ENCODE measurements around the gene TTLL11.

DNA sequence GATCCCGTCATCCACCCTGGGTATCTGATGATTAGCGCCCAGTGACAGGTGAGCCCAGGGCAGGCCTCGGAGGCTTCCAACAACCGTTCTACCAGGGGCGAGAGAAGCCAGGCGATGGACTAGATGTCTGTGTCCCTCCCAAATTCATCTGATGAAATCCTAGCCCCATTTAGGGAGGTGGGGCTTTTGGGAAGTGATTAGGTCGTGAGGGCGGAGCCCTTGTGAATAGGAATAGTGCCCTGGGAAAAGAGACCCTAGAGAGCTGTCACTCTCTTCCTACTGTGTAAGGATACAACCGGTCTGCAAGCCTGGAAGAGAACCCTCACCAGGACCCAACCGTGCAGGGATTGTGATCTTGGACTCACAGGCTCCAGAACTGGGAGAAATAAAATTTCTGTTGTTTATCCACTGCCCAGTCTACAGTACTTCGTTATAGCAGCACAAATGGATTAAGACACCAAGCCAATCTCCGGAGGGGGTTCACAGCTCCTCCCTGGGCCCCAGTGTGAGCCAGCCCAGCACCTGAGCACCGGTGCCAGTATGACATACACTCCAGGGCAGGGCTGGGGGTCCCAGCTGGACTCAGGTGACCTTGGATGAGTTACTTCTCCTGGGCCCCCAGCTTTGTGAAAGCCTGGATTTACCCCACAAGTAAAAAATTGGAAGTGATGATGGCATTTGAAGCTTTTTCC lies 279.4 kb downstream of the TTLL11 start:
- TF ChIP-seq, protein P1, sequence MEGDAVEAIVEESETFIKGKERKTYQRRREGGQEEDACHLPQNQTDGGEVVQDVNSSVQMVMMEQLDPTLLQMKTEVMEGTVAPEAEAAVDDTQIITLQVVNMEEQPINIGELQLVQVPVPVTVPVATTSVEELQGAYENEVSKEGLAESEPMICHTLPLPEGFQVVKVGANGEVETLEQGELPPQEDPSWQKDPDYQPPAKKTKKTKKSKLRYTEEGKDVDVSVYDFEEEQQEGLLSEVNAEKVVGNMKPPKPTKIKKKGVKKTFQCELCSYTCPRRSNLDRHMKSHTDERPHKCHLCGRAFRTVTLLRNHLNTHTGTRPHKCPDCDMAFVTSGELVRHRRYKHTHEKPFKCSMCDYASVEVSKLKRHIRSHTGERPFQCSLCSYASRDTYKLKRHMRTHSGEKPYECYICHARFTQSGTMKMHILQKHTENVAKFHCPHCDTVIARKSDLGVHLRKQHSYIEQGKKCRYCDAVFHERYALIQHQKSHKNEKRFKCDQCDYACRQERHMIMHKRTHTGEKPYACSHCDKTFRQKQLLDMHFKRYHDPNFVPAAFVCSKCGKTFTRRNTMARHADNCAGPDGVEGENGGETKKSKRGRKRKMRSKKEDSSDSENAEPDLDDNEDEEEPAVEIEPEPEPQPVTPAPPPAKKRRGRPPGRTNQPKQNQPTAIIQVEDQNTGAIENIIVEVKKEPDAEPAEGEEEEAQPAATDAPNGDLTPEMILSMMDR (IDR thresholded peaks at IDR 0.05 in 4 of 5, conservative IDR thresholded peaks at IDR 0.05 in 1 of 5): no peak
- no peak for TF ChIP-seq POLR2A (IDR thresholded peaks at IDR 0.05)
